ENCODE measurements around the gene OSTM1.

OSTM1 gene

DNA sequence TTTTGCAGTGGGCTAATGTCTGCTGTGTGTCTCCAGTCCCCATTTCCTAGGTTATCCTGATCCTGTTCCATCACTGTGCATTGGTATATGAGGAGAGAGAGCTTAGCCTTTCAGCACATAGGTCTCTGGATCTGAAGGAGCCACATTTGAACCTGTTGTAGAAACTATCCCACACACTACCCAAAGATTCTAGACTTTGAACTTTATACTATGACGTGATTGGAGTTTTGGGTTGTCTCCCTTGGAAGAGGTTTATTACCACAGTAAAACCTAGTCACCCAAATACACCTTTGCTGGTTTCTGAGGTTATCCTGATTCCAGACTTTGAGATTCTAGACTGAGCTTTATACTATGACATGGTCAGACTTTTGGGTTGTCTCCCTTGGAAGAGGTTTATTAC is 8.0 kb upstream of the OSTM1 start:
- H4K91ac ChIP-seq (ENCODE audit: low read depth, low read length), result no peak overlapping the region
- H3K27me3 ChIP-seq (ENCODE audit: insufficient read depth, low read length), result no peaks in the 10 kb centered on the region
- no peak overlapping the region for H3K23ac ChIP-seq (ENCODE audit: low read length)
- H4K12ac ChIP-seq (ENCODE audit: low read depth, low read length), result no peak overlapping the region
- no peak overlapping the region for H2BK120ac ChIP-seq (ENCODE audit: insufficient read depth, low read length, poor library complexity)
- peaks cover 16 to 20% of the 10 kb centered on the region in 2 experiments for H3K4me1 ChIP-seq (ENCODE audit: control insufficient read depth in 1 of 2, insufficient read depth in 2 of 2, low read length in 2 of 2)
- H3K4ac ChIP-seq (ENCODE audit: low read depth, low read length), result no peak overlapping the region
- no peaks in the 10 kb centered on the region for H3K36me3 ChIP-seq (ENCODE audit: control insufficient read depth in 1 of 2, insufficient read depth in 2 of 2, low read length in 2 of 2)
- no peak overlapping the region for H2AK5ac ChIP-seq (ENCODE audit: low read length)
- H3K4me2 ChIP-seq (ENCODE audit: low read length), result no peak overlapping the region
- peaks cover 6% of the 10 kb centered on the region for H3K79me1 ChIP-seq (ENCODE audit: low read length)
- no CpG with 5 or more reads among the region's 1 CpG for WGBS (ENCODE audit: extremely low coverage, insufficient coverage, insufficient read length)
- no peak overlapping the region for H3K18ac ChIP-seq (ENCODE audit: low read length)
- no peak overlapping the region for H3K9ac ChIP-seq (ENCODE audit: low read length)
- H2BK12ac ChIP-seq (ENCODE audit: low read length), result no peak overlapping the region
- H3K4me3 ChIP-seq (ENCODE audit: low read depth, low read length), result no peak overlapping the region
- no peak for DNase-seq
- no peak overlapping the region for H3K14ac ChIP-seq (ENCODE audit: low read length)
- H3K27ac ChIP-seq (ENCODE audit: low read depth, low read length), result no peak overlapping the region
- no peak overlapping the region for H2BK5ac ChIP-seq (ENCODE audit: low read depth, low read length, poor library complexity)
- H4K8ac ChIP-seq (ENCODE audit: low read depth, low read length), result no peak overlapping the region
- H2AFZ ChIP-seq (ENCODE audit: insufficient read depth, low read length, poor library complexity), result no peak overlapping the region
- peaks cover 2% of the 10 kb centered on the region for H3K9me3 ChIP-seq (ENCODE audit: insufficient read depth, low read depth, low read length)
- peaks cover 2% of the 10 kb centered on the region for H3K79me2 ChIP-seq (ENCODE audit: control insufficient read depth, insufficient read depth, low read length, poor library complexity)

DNA sequence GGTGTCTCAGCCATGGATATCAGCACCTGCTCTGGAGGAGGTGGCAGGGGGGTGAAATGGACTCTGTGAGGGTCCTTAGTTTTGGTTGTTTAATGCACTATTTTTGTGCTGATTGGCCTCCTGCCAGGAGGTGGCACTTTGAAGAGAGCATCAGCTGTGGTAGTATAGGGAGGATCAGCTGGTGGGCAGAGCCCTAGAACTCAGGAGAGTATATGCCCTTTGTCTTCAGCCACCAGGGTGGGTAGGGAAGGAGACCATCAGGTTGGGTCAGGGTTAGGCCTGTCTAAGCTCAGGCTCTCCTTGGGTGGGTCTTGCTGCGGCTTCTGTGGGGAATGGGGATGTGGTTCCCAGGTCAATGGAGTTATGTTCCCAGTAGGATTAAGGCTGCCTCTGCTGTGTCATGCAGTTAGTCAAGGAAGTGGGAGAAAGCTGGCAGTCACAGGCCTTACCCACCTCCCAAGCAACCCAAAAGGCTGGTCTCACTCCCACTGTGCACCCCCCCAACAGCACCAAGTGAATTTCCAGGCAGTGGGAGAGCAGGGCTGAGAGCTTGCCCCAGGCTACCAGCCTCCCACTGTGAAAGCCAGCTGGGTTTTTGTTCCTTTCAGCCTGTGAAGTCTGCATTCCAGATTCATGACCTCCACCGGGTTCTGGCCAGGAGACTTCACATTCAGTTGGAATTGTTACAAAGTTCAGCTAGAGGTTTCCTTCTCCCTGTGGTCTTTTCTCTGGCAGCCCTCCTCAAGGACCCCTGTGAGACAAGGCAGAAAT is 5.7 kb upstream of the OSTM1 start:
- Histone ChIP-seq H4K12ac (ENCODE audit: low read depth, low read length) (no peak overlapping the region), H3K79me2 (ENCODE audit: control insufficient read depth, insufficient read depth, low read length, poor library complexity) (peaks cover 2% of the 10 kb centered on the region), H2BK12ac (ENCODE audit: low read length) (peak overlapping the region; percentile 82), H2AK5ac (ENCODE audit: low read length) (peak overlapping the region; percentile 47), H3K4ac (ENCODE audit: low read depth, low read length) (peak overlapping the region; percentile 33), H2AFZ (ENCODE audit: insufficient read depth, low read length, poor library complexity) (peak overlapping the region; percentile 39), H4K8ac (ENCODE audit: low read depth, low read length) (peak overlapping the region; percentile 48), H3K36me3 (ENCODE audit: control insufficient read depth in 1 of 2, insufficient read depth in 2 of 2, low read length in 2 of 2) (no peaks in the 10 kb centered on the region), H3K4me1 (ENCODE audit: control insufficient read depth in 1 of 2, insufficient read depth in 2 of 2, low read length in 2 of 2) (peaks cover 20 to 22% of the 10 kb centered on the region in 2 experiments), H2BK120ac (ENCODE audit: insufficient read depth, low read length, poor library complexity) (peak overlapping the region; percentile 91), H4K91ac (ENCODE audit: low read depth, low read length) (peak overlapping the region; percentile 61), H3K9ac (ENCODE audit: low read length) (no peak overlapping the region), H3K18ac (ENCODE audit: low read length) (peak overlapping the region; percentile 51), H3K4me2 (ENCODE audit: low read length) (peak overlapping the region; percentile 11), H3K27me3 (ENCODE audit: insufficient read depth, low read length) (no peaks in the 10 kb centered on the region), H3K4me3 (ENCODE audit: low read depth, low read length) (no peak overlapping the region), H3K79me1 (ENCODE audit: low read length) (peaks cover 6% of the 10 kb centered on the region), H3K27ac (ENCODE audit: low read depth, low read length) (peak overlapping the region; percentile 81), H3K23ac (ENCODE audit: low read length) (no peak overlapping the region), H2BK5ac (ENCODE audit: low read depth, low read length, poor library complexity) (peak overlapping the region; percentile 88), H3K9me3 (ENCODE audit: insufficient read depth, low read depth, low read length) (peaks cover 2% of the 10 kb centered on the region), H3K14ac (ENCODE audit: low read length) (peak overlapping the region; percentile 69)
- WGBS (ENCODE audit: extremely low coverage, insufficient coverage, insufficient read length), result no CpG with 5 or more reads among the region's 2 CpGs
- DNase-seq, result peak; percentile 78 to 87

GRCh38 chr6:108078191-108078590 is 3.6 kb upstream of the OSTM1 start:
- Histone ChIP-seq H3K14ac (ENCODE audit: low read length) (no peak overlapping the region), H3K4ac (ENCODE audit: low read depth, low read length) (no peak overlapping the region), H4K8ac (ENCODE audit: low read depth, low read length) (no peak overlapping the region), H2BK5ac (ENCODE audit: low read depth, low read length, poor library complexity) (no peak overlapping the region), H3K4me2 (ENCODE audit: low read length) (no peak overlapping the region), H3K18ac (ENCODE audit: low read length) (no peak overlapping the region), H3K9me3 (ENCODE audit: insufficient read depth, low read depth, low read length) (peaks cover 2% of the 10 kb centered on the region), H3K79me2 (ENCODE audit: control insufficient read depth, insufficient read depth, low read length, poor library complexity) (peaks cover 11% of the 10 kb centered on the region), H4K12ac (ENCODE audit: low read depth, low read length) (no peak overlapping the region), H3K4me1 (ENCODE audit: control insufficient read depth in 1 of 2, insufficient read depth in 2 of 2, low read length in 2 of 2) (peaks cover 25 to 27% of the 10 kb centered on the region in 2 experiments), H3K27ac (ENCODE audit: low read depth, low read length) (no peak overlapping the region), H3K27me3 (ENCODE audit: insufficient read depth, low read length) (no peaks in the 10 kb centered on the region), H3K79me1 (ENCODE audit: low read length) (peaks cover 15% of the 10 kb centered on the region), H2BK12ac (ENCODE audit: low read length) (no peak overlapping the region), H3K23ac (ENCODE audit: low read length) (no peak overlapping the region), H3K9ac (ENCODE audit: low read length) (no peak overlapping the region), H2AK5ac (ENCODE audit: low read length) (no peak overlapping the region), H4K91ac (ENCODE audit: low read depth, low read length) (no peak overlapping the region), H2BK120ac (ENCODE audit: insufficient read depth, low read length, poor library complexity) (no peak overlapping the region), H3K36me3 (ENCODE audit: control insufficient read depth in 1 of 2, insufficient read depth in 2 of 2, low read length in 2 of 2) (no peaks in the 10 kb centered on the region), H2AFZ (ENCODE audit: insufficient read depth, low read length, poor library complexity) (no peak overlapping the region), H3K4me3 (ENCODE audit: low read depth, low read length) (no peak overlapping the region)
- WGBS (ENCODE audit: extremely low coverage, insufficient coverage, insufficient read length), result no CpG with 5 or more reads among the region's 1 CpG
- no peak for DNase-seq

DNA sequence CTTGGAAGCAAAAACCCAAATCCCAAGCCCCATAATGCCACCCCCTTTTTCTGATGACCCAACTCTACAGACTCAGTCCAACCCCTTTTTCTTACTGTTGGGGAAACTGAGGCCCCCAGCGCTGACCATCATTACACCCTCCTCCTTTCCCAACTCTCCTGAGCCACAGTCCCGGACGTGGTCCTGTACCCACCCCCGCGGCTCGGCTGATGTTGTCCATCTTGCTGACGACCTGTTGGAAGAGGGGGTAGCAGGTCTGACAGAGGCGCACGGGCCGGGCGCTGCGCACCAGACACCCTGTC is 533 bp downstream of the OSTM1 start:
- Histone ChIP-seq H2BK5ac (ENCODE audit: low read depth, low read length, poor library complexity) (no peak overlapping the region), H3K79me2 (ENCODE audit: control insufficient read depth, insufficient read depth, low read length, poor library complexity) (peaks cover 9% of the 10 kb centered on the region), H3K14ac (ENCODE audit: low read length) (peak overlapping the region; percentile 73), H3K4me2 (ENCODE audit: low read length) (peak overlapping the region; percentile 96), H3K79me1 (ENCODE audit: low read length) (peaks cover 8% of the 10 kb centered on the region), H3K23ac (ENCODE audit: low read length) (no peak overlapping the region), H4K91ac (ENCODE audit: low read depth, low read length) (peak overlapping the region; percentile 22), H2BK12ac (ENCODE audit: low read length) (no peak overlapping the region), H2AK5ac (ENCODE audit: low read length) (peak overlapping the region; percentile 13), H3K36me3 (ENCODE audit: control insufficient read depth in 1 of 2, insufficient read depth in 2 of 2, low read length in 2 of 2) (peaks cover 0 to 2% of the 10 kb centered on the region in 2 experiments), H3K27me3 (ENCODE audit: insufficient read depth, low read length) (no peaks in the 10 kb centered on the region), H3K18ac (ENCODE audit: low read length) (peak overlapping the region; percentile 60), H3K4ac (ENCODE audit: low read depth, low read length) (peak overlapping the region; percentile 66), H3K9ac (ENCODE audit: low read length) (peak overlapping the region; percentile 87), H3K4me1 (ENCODE audit: control insufficient read depth in 1 of 2, insufficient read depth in 2 of 2, low read length in 2 of 2) (peaks cover 5 to 12% of the 10 kb centered on the region in 2 experiments), H4K8ac (ENCODE audit: low read depth, low read length) (peak overlapping the region; percentile 90), H3K4me3 (ENCODE audit: low read depth, low read length) (peak overlapping the region; percentile 97), H3K9me3 (ENCODE audit: insufficient read depth, low read depth, low read length) (no peaks in the 10 kb centered on the region), H4K12ac (ENCODE audit: low read depth, low read length) (peak overlapping the region; percentile 76), H2BK120ac (ENCODE audit: insufficient read depth, low read length, poor library complexity) (peak overlapping the region; percentile 60), H3K27ac (ENCODE audit: low read depth, low read length) (peak overlapping the region; percentile 51), H2AFZ (ENCODE audit: insufficient read depth, low read length, poor library complexity) (peak overlapping the region; percentile 94)
- WGBS (ENCODE audit: extremely low coverage, insufficient coverage, insufficient read length), result no CpG with 5 or more reads among the region's 12 CpGs
- DNase-seq, result no peak
